GM21737 (cell line): ENCODE data around the gene ADCY1.

Source experiments
- ATAC-seq: cut with Tn5 transposase; IDR thresholded peaks from one replicate; pipeline ENCODE4 v1.9.1; 2021; ENCODE audit warnings: mild to moderate bottlenecking, moderate library complexity; ENCODE audit not compliant: unreplicated experiment

ADCY1 gene

DNA sequence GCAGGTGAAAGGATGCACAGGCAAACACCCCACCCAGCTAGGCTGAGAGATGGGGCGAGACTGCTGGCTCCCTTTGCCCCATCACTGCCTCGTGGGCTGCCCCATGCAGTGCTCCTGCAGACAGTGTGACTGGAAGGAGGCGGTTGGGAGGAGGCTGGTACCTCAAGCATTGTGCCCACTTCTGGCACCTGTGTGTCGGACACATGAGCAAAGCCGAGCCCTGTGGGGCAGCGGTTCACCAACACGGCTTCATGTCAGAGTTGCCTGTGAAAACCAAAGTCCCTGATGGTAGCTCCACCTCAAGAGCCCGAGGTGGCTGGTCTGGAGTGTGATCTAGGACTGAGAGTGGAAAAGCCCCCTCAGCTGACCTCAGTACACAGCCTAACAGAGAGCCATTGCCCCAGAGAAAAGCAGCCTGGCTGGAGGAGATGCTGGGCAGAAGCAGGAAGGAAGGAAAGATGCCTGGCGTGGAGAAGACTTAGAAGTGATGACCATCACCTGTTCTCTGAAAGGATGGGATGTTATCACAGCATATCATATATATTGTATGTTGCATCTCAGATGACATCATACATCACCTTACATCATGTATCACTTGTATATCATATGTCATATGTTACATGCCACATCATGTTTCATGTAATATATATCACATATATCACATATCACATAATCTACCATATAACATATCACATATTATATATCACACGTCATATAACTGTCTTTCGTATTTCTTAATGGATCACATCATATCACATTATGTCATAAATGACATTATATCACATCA lies 75.6 kb downstream of the ADCY1 start:
- ATAC-seq = no peak

DNA sequence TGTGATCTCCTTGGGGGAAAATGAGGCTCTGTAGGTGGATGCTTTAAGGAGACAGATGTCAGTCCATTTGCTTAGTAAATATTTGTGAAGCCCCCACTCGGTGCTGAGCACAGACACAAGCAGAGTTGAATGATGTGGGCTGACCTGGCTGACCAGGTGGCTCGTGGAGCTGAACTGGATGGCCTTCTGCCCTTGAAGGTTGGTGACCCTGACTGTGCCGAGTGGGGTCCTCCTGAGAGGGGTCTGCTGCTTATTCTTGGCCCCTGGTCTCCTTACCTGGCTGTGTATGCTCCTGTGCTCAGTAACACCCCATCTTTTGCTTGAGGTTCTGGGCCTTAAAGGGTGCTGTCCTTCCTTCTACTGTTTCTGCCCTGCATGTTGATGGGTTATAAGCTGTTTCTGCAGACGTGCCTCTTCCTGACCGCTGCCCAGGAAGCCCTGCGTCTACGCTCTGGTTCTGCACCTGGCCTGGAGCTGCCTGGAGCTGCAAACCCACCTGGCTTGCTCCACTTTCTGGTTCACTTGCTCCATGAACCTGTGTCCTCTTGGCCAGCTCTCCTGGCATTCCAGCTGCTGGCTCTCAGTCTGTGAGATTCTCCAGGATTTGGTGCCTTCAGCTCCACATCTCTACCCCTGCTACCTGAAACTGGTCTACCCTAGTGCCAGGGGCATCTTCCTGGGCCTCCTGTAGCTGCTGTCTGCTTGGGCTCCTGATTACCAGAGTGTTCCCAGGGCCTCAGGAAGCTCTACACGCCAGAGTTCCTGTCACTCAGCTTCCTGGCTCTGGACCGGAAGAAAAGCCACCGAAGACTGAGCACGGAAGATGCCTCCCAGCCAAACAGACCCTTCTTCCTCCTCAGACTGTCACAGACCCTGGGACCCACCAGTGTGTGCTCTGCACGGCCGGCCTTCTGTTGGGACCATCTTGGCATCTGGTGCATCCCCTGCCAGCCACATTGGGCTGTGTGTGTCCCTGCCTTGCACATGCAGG lies 76.5 kb downstream of the ADCY1 start:
- no peak for ATAC-seq

GRCh38 chr7:45651540-45651939 lies 77.4 kb downstream of the ADCY1 start:
- ATAC-seq = no peak

GRCh38 chr7:45652630-45653029 lies 78.5 kb downstream of the ADCY1 start:
- ATAC-seq = no peak

DNA sequence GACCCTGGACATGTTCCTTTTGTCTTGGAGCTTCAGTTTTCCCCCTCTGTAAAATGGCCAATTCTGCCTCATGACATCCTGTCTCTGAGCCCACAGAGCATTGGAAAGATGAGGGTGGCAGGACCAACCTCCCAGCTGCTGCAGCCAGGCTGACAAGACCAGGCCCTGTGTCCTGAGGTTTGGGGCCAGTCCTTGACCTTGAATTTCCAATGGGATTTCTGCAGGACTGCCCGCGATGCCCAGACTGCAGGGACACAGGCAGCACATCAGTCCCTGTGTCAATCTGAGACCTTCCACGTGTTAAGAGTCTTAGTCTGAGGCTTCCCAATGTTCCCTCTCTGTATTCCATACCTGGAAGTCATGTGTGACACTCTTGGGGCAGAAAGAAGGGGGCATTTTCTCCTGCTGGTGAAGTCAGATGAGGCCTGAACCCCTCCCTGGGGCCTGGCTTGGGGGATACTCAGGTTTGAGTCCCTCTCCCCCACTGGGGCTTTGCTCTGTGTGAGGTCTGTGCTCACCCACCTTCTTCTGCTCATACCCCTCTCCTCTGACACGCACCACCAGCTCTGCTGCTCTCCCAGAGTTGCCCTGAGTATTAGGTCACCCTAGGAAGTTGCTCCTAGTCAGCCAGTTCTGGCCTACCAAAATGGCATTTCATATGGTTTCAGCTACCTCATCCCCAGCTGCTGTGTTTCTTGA lies 79.2 kb downstream of the ADCY1 start:
- no peak for ATAC-seq

DNA sequence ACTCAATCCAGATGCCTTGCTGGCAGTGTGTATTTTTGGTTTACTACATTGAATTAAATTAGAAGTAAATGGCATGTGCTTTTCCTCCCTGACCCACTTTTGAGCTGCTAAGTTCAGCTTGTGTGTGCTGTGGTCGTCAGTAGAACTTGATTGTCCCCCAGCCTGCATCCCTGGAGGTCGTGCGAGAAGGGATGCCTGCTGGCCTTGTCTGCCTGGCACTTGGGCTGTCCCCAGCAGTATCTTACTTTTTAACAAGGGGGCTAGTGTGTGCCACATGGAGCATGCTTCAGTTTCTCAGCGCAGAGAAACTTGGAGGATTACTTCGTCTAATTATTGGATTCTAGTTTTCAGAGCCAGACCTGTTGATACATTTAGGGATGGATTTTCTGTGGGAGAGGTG lies 80.2 kb downstream of the ADCY1 start:
- ATAC-seq = no peak

GRCh38 chr7:45655539-45655938 lies 81.4 kb downstream of the ADCY1 start:
- no peak for ATAC-seq

DNA sequence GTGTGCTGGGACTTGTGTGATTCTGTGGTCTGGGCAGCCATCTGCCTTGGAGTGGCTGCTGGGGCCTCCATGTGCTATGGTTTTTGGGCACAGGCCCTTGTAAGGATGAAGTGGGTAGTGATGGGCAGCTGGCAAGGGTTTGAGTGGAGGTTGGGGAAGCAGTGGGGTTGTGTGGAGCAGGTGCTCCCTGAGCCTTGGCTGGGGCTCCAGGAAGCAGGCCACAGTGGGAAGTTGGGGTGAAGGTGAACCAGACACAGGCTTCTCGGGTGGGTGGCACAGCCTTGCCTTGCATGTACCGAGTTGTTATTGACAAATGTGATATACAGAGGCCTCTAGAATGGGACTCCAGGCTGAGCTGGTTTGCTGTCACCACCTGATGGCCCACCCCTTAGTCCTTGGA lies 82.3 kb downstream of the ADCY1 start:
- no peak for ATAC-seq

DNA sequence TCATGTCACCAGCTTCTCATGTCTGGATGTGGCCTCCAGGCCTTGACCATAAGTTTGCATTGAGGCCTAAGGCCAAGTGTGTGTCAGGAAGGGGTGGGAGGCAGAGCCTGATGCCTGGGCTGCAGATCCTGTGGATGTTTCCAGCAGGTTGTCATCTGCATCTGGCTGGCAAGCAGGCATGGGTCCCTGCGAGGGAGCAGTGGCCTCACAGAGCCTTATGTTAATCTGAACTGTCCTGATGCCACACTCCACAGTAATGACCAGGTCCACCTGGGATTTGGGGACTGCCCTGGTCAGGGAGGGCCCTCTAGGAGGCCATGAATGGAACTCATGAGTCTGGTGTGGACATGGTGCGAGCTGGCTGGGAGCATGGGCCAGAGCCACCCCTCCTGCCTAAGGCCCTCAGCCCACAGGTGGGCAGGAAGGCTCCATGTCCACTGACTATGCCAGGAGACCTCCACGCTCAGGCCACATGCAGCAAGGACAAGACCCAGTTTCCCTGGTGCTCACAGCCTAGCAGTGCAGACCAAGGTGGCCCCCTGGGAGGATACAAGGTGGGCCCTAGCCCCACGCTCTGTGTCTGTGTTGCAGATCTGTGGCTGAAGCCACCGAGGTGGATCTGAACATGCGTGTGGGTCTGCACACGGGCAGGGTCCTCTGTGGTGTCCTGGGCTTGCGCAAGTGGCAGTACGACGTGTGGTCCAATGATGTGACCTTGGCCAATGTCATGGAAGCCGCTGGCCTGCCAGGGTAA lies 83.1 kb downstream of the ADCY1 start:
- no peak for ATAC-seq

DNA sequence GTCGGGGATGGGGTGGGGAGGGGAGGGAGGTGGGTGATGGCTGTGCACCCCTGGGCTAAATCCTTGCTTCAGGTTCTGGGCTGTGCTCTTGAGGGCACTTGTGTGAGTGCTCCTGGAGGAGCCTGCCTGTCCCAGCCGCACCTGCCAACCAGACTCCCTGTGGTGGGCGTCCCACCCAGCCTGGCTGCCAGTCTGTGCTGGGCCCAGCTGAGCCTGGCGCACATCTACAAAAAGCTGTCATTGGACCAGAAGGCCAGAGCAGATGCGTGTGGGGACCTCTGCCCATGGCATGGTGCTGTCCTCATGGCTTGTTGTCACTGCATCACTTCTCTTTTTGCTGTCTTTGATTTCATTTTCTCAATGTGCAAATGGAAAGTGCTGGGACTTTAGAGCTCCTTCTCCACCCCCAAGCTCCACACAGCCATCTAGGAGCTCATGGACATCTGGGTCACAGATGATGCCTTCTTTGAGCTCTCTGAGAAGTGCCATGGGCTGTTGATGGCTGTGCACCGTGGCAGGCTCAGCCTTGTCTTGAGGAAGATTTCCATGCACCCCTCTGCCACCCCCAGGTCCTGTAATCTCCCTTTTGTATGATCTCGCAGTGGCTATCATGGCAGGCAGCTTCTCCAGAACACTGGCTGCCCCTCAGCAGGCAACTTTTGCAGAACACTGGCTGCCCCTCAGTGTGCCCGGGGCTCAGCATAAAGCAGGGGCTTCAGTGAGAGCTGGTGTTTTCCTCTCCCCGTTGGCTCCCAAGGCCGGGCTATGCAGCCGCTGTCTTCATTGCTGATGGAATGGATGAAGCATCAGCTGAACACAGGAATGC lies 83.9 kb downstream of the ADCY1 start:
- ATAC-seq = no peak

DNA sequence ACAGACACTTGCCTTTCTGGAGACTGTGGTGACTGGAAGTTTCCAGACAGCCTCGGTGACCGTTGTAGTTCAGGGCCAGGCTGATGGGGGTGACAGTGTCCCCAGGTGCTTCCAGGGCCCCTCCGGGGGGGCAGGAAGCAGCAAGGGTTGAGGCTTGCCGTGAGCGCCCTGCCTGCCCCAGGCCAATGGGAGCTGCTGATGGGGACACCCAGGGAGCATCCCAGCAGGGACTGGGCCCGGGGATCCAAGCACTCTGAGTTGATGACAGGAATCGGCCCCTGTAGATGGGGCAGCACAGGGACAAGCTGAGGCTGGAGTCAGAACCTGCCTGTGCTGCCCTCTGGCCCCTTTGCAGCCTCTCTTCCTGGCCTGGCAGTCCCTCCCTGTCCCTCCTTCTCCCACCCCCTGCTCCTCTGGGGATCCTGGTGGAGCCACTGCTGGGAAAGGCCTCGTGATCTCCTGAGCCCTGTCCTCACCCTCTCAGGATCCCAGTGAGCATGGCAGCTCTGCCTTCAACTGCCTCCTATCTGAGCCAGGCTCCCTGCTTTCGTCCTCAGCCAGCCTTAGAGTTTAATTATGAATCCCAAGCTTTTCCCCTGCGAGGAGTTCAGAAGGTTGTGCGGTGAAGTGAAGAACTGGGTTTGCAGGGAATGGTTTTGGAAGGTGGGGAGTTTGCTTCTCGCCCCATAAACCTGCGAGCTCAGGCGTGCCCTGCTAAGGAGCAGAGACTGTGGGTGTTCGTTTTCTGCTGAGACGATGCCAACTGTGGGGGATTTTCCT lies 84.7 kb downstream of the ADCY1 start:
- no peak for ATAC-seq

- ATAC-seq = no peak
These were observed 85.5 kb downstream of the ADCY1 start for GRCh38 chr7:45659496-45660139.

- no peak for ATAC-seq
These were observed 86.2 kb downstream of the ADCY1 start for GRCh38 chr7:45660201-45660900.

- ATAC-seq = no peak
These were observed 86.7 kb downstream of the ADCY1 start for GRCh38 chr7:45660901-45661211.

DNA sequence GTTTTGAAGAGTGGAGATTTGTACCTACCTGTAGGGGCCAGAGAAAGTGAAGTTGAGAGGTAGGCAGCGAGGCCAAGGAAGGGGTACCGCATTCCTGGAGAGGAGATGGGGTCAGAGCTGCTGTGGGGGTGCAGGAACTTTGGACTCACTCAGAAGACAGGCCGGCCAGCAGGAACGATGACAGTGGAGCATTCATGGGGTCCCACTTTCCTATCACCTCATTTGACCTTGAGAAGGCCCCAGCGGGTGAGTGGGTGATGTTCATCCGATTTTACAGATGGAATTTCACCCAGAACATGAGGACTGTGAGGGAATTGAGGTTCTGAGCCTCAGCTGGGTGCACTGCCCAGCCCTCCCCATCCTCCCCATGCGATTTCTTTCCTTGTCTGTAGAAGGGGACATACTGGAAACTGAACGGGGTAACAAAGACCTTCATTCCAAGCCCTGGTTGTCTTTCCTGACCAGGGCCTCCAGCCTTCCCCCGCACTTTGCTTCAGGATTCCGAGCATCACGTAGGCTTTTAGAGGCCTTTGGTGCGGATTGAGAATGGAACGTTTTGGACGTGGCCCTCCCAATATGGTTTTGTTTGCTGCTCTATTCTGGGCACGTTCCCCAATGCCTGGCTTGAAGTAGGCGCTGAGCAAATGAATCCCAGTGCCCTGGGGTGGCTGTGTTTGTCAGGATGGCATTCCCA lies 87.3 kb downstream of the ADCY1 start:
- no peak for ATAC-seq

- no peak for ATAC-seq
These were observed 87.8 kb downstream of the ADCY1 start for GRCh38 chr7:45662018-45662417.

DNA sequence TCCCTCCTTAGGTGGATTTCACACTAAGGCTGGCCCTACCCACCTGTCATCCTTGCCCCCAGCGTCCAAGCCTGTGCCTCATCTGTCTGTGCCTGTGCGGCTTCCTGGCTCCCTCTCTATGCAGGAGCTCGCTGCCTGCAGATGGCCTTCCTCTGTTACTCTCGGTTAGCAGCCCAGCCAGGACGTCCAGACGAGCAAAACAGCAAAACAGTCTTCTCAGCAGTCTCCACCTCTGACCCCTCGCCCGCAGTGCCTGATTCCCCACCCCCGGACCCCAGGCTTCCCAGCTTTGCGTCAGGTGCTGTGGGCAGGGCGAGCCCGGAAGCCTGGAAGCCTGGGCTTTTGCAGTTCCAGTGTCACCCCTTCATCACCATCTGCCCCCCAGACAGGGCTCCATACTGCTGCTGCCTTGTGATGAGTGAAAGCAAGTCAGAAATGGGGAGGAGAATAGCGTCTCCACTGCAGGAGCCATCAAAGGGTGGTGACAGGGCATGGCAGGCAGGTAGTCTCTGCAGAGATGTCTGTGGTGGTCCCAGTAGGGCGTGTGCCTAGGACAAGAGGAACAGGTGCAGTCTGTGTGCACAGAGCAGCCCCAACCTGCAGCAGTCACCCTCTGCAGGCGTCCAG lies 88.5 kb downstream of the ADCY1 start:
- no peak for ATAC-seq
